Activated naive CD4-positive, alpha-beta T cell treated with anti-CD3 and anti-CD28 coated beads, Interleukin-2, amount 10 ng/mL, durations not matched to agents 7 days and 5 days (primary cell): Measurements from ENCODE around the gene CYB561D1.
A peak's percentile ranks its signal among the peaks of the same experiment; 100 is the strongest.

Experiments used
- CTCF ChIA-PET: fragments of 350-600 bp; sonication (Branson Sonifier 250); formaldehyde crosslinking; loops from one replicate; lab custom pipeline; 2021; ENCODE audit warnings: antibody characterized with exemption; lab: Charles Lee
- DNase-seq: peaks from one replicate; pipeline ENCODE4 v3.0.0-alpha.2; 2020
- H3K27ac Mint-ChIP-seq: one replicate; pipeline ENCODE4 v1.8.0; 2021; ENCODE audit warnings: mild to moderate bottlenecking, moderate library complexity, mixed read lengths
- H3K27me3 Mint-ChIP-seq: one replicate; pipeline ENCODE4 v1.8.0; 2021; ENCODE audit warnings: mild to moderate bottlenecking, mixed read lengths
- H3K36me3 Mint-ChIP-seq: one replicate; pipeline ENCODE4 v1.8.0; 2021; ENCODE audit warnings: mixed read lengths
- H3K4me1 Mint-ChIP-seq: one replicate; pipeline ENCODE4 v1.8.0; 2021; ENCODE audit warnings: mixed read lengths
- H3K4me3 Mint-ChIP-seq: one replicate; pipeline ENCODE4 v1.8.0; 2021; ENCODE audit warnings: mild to moderate bottlenecking, moderate library complexity, mixed read lengths
- H3K9me3 Mint-ChIP-seq: one replicate; pipeline ENCODE4 v1.8.0; 2021; ENCODE audit warnings: mixed read lengths

CYB561D1 gene

GRCh38 chr1:109532365-109533136 lies 38.7 kb downstream of the CYB561D1 start:
- peak overlapping the region; percentile 95 for H3K27ac Mint-ChIP-seq
- H3K36me3 Mint-ChIP-seq, result no peaks in the 10 kb centered on the region
- peaks cover 39% of the 10 kb centered on the region for H3K4me1 Mint-ChIP-seq
- H3K9me3 Mint-ChIP-seq, result no peaks in the 10 kb centered on the region
- H3K4me3 Mint-ChIP-seq, result peak overlapping the region; percentile 53
- peak; percentile 95 for DNase-seq
- CTCF ChIA-PET, result interaction anchor here (0.7 to 21.5 kb wide), 45 partner anchors 8 to 703 kb away, joined by 3 to 1080 read pairs (median 5); partner anchors contain the start of genes AMIGO1, ATXN7L2, CYB561D1 and GNAI3
- H3K27me3 Mint-ChIP-seq, result peaks cover 19% of the 10 kb centered on the region

- Mint-ChIP-seq H3K27ac (no peak overlapping the region), H3K4me1 (peaks cover 38% of the 10 kb centered on the region), H3K4me3 (no peak overlapping the region), H3K27me3 (peaks cover 30% of the 10 kb centered on the region), H3K9me3 (no peaks in the 10 kb centered on the region), H3K36me3 (no peaks in the 10 kb centered on the region)
- CTCF ChIA-PET, result interaction anchor here (0.8 to 21.5 kb wide), 6 partner anchors 10 to 257 kb away, joined by 3 to 1080 read pairs (median 6); partner anchors contain the start of genes AMIGO1, ATXN7L2, CYB561D1 and SORT1
- no peak for DNase-seq
Observed at GRCh38 chr1:109534307-109534858, 40.5 kb downstream of the CYB561D1 start.

GRCh38 chr1:109535481-109535880 lies 41.6 kb downstream of the CYB561D1 start:
- CTCF ChIA-PET, result interaction anchor here (0.9 to 21.5 kb wide), 4 partner anchors 11 to 271 kb away, joined by 3 to 1080 read pairs (median 8); partner anchors contain the start of genes AMIGO1, ATXN7L2 and CYB561D1
- H3K36me3 Mint-ChIP-seq, result no peaks in the 10 kb centered on the region
- H3K9me3 Mint-ChIP-seq, result no peaks in the 10 kb centered on the region
- no peak overlapping the region for H3K27ac Mint-ChIP-seq
- H3K4me3 Mint-ChIP-seq, result no peak overlapping the region
- no peak for DNase-seq
- peaks cover 28% of the 10 kb centered on the region for H3K4me1 Mint-ChIP-seq
- H3K27me3 Mint-ChIP-seq, result peaks cover 36% of the 10 kb centered on the region

GRCh38 chr1:109535971-109536491 lies 42.1 kb downstream of the CYB561D1 start:
- H3K27ac Mint-ChIP-seq, result no peak overlapping the region
- no peak for DNase-seq
- peaks cover 40% of the 10 kb centered on the region for H3K27me3 Mint-ChIP-seq
- CTCF ChIA-PET, result interaction anchor here (1.2 to 21.5 kb wide), 3 partner anchors 10 to 271 kb away, joined by 7 to 1080 read pairs (median 9); partner anchors contain the start of genes AMIGO1, ATXN7L2 and CYB561D1
- H3K4me1 Mint-ChIP-seq, result peaks cover 22% of the 10 kb centered on the region
- H3K36me3 Mint-ChIP-seq, result no peaks in the 10 kb centered on the region
- no peak overlapping the region for H3K4me3 Mint-ChIP-seq
- no peaks in the 10 kb centered on the region for H3K9me3 Mint-ChIP-seq

GRCh38 chr1:109537450-109538178 lies 43.7 kb downstream of the CYB561D1 start:
- no peaks in the 10 kb centered on the region for H3K36me3 Mint-ChIP-seq
- no peak overlapping the region for H3K27ac Mint-ChIP-seq
- peaks cover 6% of the 10 kb centered on the region for H3K4me1 Mint-ChIP-seq
- no peaks in the 10 kb centered on the region for H3K9me3 Mint-ChIP-seq
- H3K27me3 Mint-ChIP-seq, result peaks cover 51% of the 10 kb centered on the region
- H3K4me3 Mint-ChIP-seq, result no peak overlapping the region
- CTCF ChIA-PET, result interaction anchor here (1.0 to 21.5 kb wide), 3 partner anchors 9 to 103 kb away, joined by 3 to 1080 read pairs (median 7); partner anchors contain the start of genes AMIGO1, ATXN7L2 and CYB561D1
- DNase-seq, result no peak

- H3K27ac Mint-ChIP-seq, result no peak overlapping the region
- CTCF ChIA-PET, result interaction anchor here (1.9 to 21.5 kb wide), 4 partner anchors 39 to 445 kb away, joined by 7 to 1080 read pairs (median 56); partner anchors contain the start of genes AHCYL1, AMIGO1, ATXN7L2 and CYB561D1
- H3K4me3 Mint-ChIP-seq, result no peak overlapping the region
Observed at GRCh38 chr1:109538827-109539555, 45.1 kb downstream of the CYB561D1 start.

GRCh38 chr1:109539676-109540075 lies 45.8 kb downstream of the CYB561D1 start, which contains the start of gene GPR61:
Gene GPR61, plus strand, starts transcription at chr1:109539872. Its CDS starts 3,151 bp downstream, at chr1:109543023.
- Mint-ChIP-seq H3K27ac (no peak within 1 kb of the TSS), H3K36me3 (no peaks in the 10 kb centered on the region), H3K4me1 (no peaks in the 10 kb centered on the region)

More at GRCh38 chr1:109538827-109539555, 45.1 kb downstream of the CYB561D1 start:
- DNase-seq, result no peak
- H3K9me3 Mint-ChIP-seq, result no peaks in the 10 kb centered on the region
- H3K4me1 Mint-ChIP-seq, result no peaks in the 10 kb centered on the region
- peaks cover 53% of the 10 kb centered on the region for H3K27me3 Mint-ChIP-seq
- H3K36me3 Mint-ChIP-seq, result no peaks in the 10 kb centered on the region

GRCh38 chr1:109541102-109541501 lies 47.2 kb downstream of the CYB561D1 start:
- Mint-ChIP-seq H3K9me3 (no peaks in the 10 kb centered on the region), H3K27ac (no peak overlapping the region)

More at GRCh38 chr1:109539676-109540075, 45.8 kb downstream of the CYB561D1 start, which contains the start of gene GPR61:
- H3K27me3 Mint-ChIP-seq, result peaks cover 53% of the 10 kb centered on the region
- DNase-seq, result no peak
- no peaks in the 10 kb centered on the region for H3K9me3 Mint-ChIP-seq
- H3K4me3 Mint-ChIP-seq, result no peak within 1 kb of the TSS
- CTCF ChIA-PET, result interaction anchor here (1.9 to 21.5 kb wide), 6 partner anchors 7 to 445 kb away, joined by 8 to 1080 read pairs (median 104); partner anchors contain the start of genes AHCYL1, AMIGO1, ATXN7L2 and CYB561D1

GRCh38 chr1:109542657-109543056 lies 48.8 kb downstream of the CYB561D1 start:
- Mint-ChIP-seq H3K27me3 (peaks cover 48% of the 10 kb centered on the region), H3K36me3 (peaks cover 2% of the 10 kb centered on the region), H3K4me3 (no peak overlapping the region), H3K27ac (no peak overlapping the region), H3K4me1 (peaks cover 14% of the 10 kb centered on the region), H3K9me3 (no peaks in the 10 kb centered on the region)
- CTCF ChIA-PET, result interaction anchor here (2.9 to 21.5 kb wide), 5 partner anchors 10 to 231 kb away, joined by 19 to 1080 read pairs (median 106); partner anchors contain the start of genes AMIGO1, ATXN7L2 and CYB561D1
- DNase-seq, result no peak

More at GRCh38 chr1:109541102-109541501, 47.2 kb downstream of the CYB561D1 start:
- Mint-ChIP-seq H3K4me3 (no peak overlapping the region), H3K27me3 (peaks cover 54% of the 10 kb centered on the region), H3K36me3 (no peaks in the 10 kb centered on the region), H3K4me1 (peaks cover 3% of the 10 kb centered on the region)
- CTCF ChIA-PET, result interaction anchor here (0.7 to 21.5 kb wide), 9 partner anchors 9 to 443 kb away, joined by 3 to 1080 read pairs (median 19); partner anchors contain the start of genes AHCYL1, AMIGO1, ATXN7L2 and CYB561D1
- no peak for DNase-seq

- Mint-ChIP-seq H3K4me1 (peaks cover 14% of the 10 kb centered on the region), H3K27ac (no peak overlapping the region), H3K27me3 (peaks cover 41% of the 10 kb centered on the region), H3K36me3 (peaks cover 4% of the 10 kb centered on the region), H3K4me3 (no peak overlapping the region), H3K9me3 (no peaks in the 10 kb centered on the region)
- CTCF ChIA-PET, result interaction anchor here (0.6 to 8.2 kb wide), 5 partner anchors 11 to 231 kb away, joined by 4 to 145 read pairs (median 103); no protein-coding TSS in a partner anchor
- no peak for DNase-seq
Observed at GRCh38 chr1:109543283-109543987, 49.5 kb downstream of the CYB561D1 start.

- no peak for DNase-seq
- CTCF ChIA-PET, result interaction anchor here (0.6 to 8.2 kb wide), 5 partner anchors 12 to 230 kb away, joined by 4 to 145 read pairs (median 103); no protein-coding TSS in a partner anchor
- no peaks in the 10 kb centered on the region for H3K9me3 Mint-ChIP-seq
Observed at GRCh38 chr1:109543988-109544735, 50.3 kb downstream of the CYB561D1 start.

More at GRCh38 chr1:109543988-109544735, 50.3 kb downstream of the CYB561D1 start:
- H3K4me1 Mint-ChIP-seq, result peaks cover 17% of the 10 kb centered on the region
- H3K27ac Mint-ChIP-seq, result no peak overlapping the region
- no peak overlapping the region for H3K4me3 Mint-ChIP-seq
- H3K27me3 Mint-ChIP-seq, result peaks cover 34% of the 10 kb centered on the region
- peaks cover 7% of the 10 kb centered on the region for H3K36me3 Mint-ChIP-seq
